HEK293T (cell line): ENCODE results near the gene NFAM1.

Source experiments
- CTCF ChIA-PET: fragments of 350-600 bp; formaldehyde crosslinking; extraction: SDS; loops from one replicate; lab custom pipeline; 2021; ENCODE audit warnings: antibody characterized with exemption, inconsistent platforms; lab: Yijun Ruan, JAX
- POLR2A ChIA-PET: fragments of 350-600 bp; formaldehyde crosslinking; extraction: SDS; loops from one replicate; lab custom pipeline; 2020; ENCODE audit warnings: antibody characterized with exemption, inconsistent platforms; lab: Yijun Ruan, JAX
- DNase-seq: peaks from one replicate; pipeline ENCODE4 v3.0.0; 2012; ENCODE audit warnings: mixed read lengths; ENCODE audit errors: extremely low spot score
- ARNT ChIP-seq: fragments of 450-650 bp; IDR thresholded peaks from 2 replicates; pipeline ENCODE4 v1.6.1; 2017; ENCODE audit warnings: mild to moderate bottlenecking
- BHLHE40 ChIP-seq: fragments of 450-650 bp; IDR thresholded peaks from 2 replicates; pipeline ENCODE4 v1.6.1; 2016; ENCODE audit warnings: mild to moderate bottlenecking, moderate library complexity, borderline replicate concordance
- CTBP1 ChIP-seq: fragments of 450-650 bp; IDR thresholded peaks from 2 replicates; pipeline ENCODE4 v1.6.1; 2016; ENCODE audit warnings: borderline replicate concordance
- ELF4 ChIP-seq: fragments of 450-650 bp; IDR thresholded peaks from 2 replicates; pipeline ENCODE4 v1.6.1; 2017; ENCODE audit warnings: antibody characterized with exemption
- FOXA1 ChIP-seq: fragments of 450-650 bp; IDR thresholded peaks from 2 replicates; pipeline ENCODE4 v1.6.1; 2016; ENCODE audit warnings: mild to moderate bottlenecking
- FOXK2 ChIP-seq: fragments of 450-650 bp; IDR thresholded peaks from 2 replicates; pipeline ENCODE4 v1.6.1; 2016; ENCODE audit warnings: mild to moderate bottlenecking
- FOXM1 ChIP-seq: fragments of 450-650 bp; IDR thresholded peaks from 2 replicates; pipeline ENCODE4 v1.6.1; 2017; ENCODE audit warnings: mild to moderate bottlenecking, borderline replicate concordance
- HDGF ChIP-seq: fragments of 450-650 bp; IDR thresholded peaks from 2 replicates; pipeline ENCODE4 v1.6.1; 2017; ENCODE audit warnings: antibody characterized with exemption, borderline replicate concordance
- L3MBTL2 ChIP-seq: fragments of 450-650 bp; conservative IDR thresholded peaks from 2 replicates; pipeline ENCODE4 v1.6.1; 2016; ENCODE audit warnings: mild to moderate bottlenecking
- LEF1 ChIP-seq: fragments of 450-650 bp; IDR thresholded peaks from 2 replicates; pipeline ENCODE4 v1.6.1; 2017; ENCODE audit warnings: mild to moderate bottlenecking, borderline replicate concordance
- NFRKB ChIP-seq: fragments of 450-650 bp; IDR thresholded peaks from 2 replicates; pipeline ENCODE4 v1.6.1; 2016; ENCODE audit warnings: mild to moderate bottlenecking, moderate library complexity
- PKNOX1 ChIP-seq: fragments of 450-650 bp; IDR thresholded peaks from 2 replicates; pipeline ENCODE4 v1.6.1; 2016
- SP1 ChIP-seq: fragments of 450-650 bp; IDR thresholded peaks from 2 replicates; pipeline ENCODE4 v1.6.1; 2017
- SUZ12 ChIP-seq: fragments of 450-650 bp; IDR thresholded peaks from 2 replicates; pipeline ENCODE4 v1.6.1; 2016; ENCODE audit warnings: mild to moderate bottlenecking
- TARDBP ChIP-seq: fragments of 450-650 bp; IDR thresholded peaks from 2 replicates; pipeline ENCODE4 v1.6.1; 2016
- ZNF384 ChIP-seq: fragments of 450-650 bp; IDR thresholded peaks from 2 replicates; pipeline ENCODE4 v1.6.1; 2016

NFAM1 gene

GRCh38 chr22:42432020-42432596, at the start of gene NFAM1:
TSS of gene NFAM1 (minus strand) at chr22:42432403. CDS start at chr22:42432357, 46 bp downstream.
- TF ChIP-seq L3MBTL2 = no peak
- no peak for TF ChIP-seq ZNF384
- ChIA-PET POLR2A (interaction anchor here (1.4 kb wide), 1 partner anchor 63 kb away, joined by 4 read pairs; no protein-coding TSS in a partner anchor), CTCF (no interaction called here)
- no peak for DNase-seq

GRCh38 chr22:42475122-42475521, 42.9 kb upstream of the NFAM1 start:
- ChIA-PET POLR2A (no interaction called here), CTCF (interaction anchor here (0.6 to 1.5 kb wide), 2 partner anchors 13 to 17 kb away, joined by 3 to 6 read pairs; no protein-coding TSS in a partner anchor)
- TF ChIP-seq CTBP1 = no peak
- TF ChIP-seq ARNT = no peak
- no peak for TF ChIP-seq SP1
- no peak for TF ChIP-seq SUZ12
- no peak for TF ChIP-seq FOXM1
- TF ChIP-seq PKNOX1 = no peak
- TF ChIP-seq FOXK2 = no peak
- no peak for TF ChIP-seq L3MBTL2
- no peak for TF ChIP-seq LEF1
- no peak for TF ChIP-seq NFRKB
- TF ChIP-seq ZNF384 = no peak
- no peak for TF ChIP-seq BHLHE40
- TF ChIP-seq HDGF = no peak
- TF ChIP-seq TARDBP = no peak
- no peak for TF ChIP-seq FOXA1
- no peak for TF ChIP-seq ELF4
- no peak for DNase-seq

GRCh38 chr22:42473484-42474193, 41.4 kb upstream of the NFAM1 start:
- TF ChIP-seq LEF1 (no peak), L3MBTL2 (no peak), ZNF384 (no peak), SUZ12 (no peak), NFRKB (no peak), SP1 (no peak)
- POLR2A ChIA-PET = interaction anchor here (1.5 kb wide), 1 partner anchor 30 kb away, joined by 5 read pairs; no protein-coding TSS in a partner anchor

GRCh38 chr22:42472671-42473070, 40.5 kb upstream of the NFAM1 start:
- ChIA-PET POLR2A (interaction anchor here (0.7 to 1.5 kb wide), 2 partner anchors 11 to 29 kb away, joined by 3 to 5 read pairs; no protein-coding TSS in a partner anchor), CTCF (interaction anchor here (0.6 to 1.6 kb wide), 4 partner anchors 13 to 1658 kb away, joined by 3 to 12 read pairs (median 4); no protein-coding TSS in a partner anchor)
- TF ChIP-seq ELF4 = no peak
- TF ChIP-seq TARDBP = no peak
- TF ChIP-seq ZNF384 = no peak
- TF ChIP-seq BHLHE40 = no peak
- TF ChIP-seq L3MBTL2 = no peak
- no peak for TF ChIP-seq FOXK2
- TF ChIP-seq NFRKB = no peak
- TF ChIP-seq SP1 = no peak
- TF ChIP-seq ARNT = no peak
- TF ChIP-seq SUZ12 = no peak
- TF ChIP-seq FOXM1 = no peak
- TF ChIP-seq HDGF = no peak
- no peak for TF ChIP-seq CTBP1
- no peak for TF ChIP-seq PKNOX1
- no peak for TF ChIP-seq LEF1
- no peak for TF ChIP-seq FOXA1
- no peak for DNase-seq

More at GRCh38 chr22:42473484-42474193, 41.4 kb upstream of the NFAM1 start:
- CTCF ChIA-PET = interaction anchor here (0.5 to 1.6 kb wide), 13 partner anchors 9 to 498 kb away, joined by 3 to 12 read pairs (median 5); partner anchors contain the start of gene NDUFA6
- peak; percentile 61 for DNase-seq

- TF ChIP-seq BHLHE40 (no peak), ARNT (no peak), HDGF (no peak), PKNOX1 (no peak), FOXK2 (no peak), SP1 (no peak), NFRKB (no peak), FOXA1 (no peak), ELF4 (no peak), ZNF384 (no peak), TARDBP (no peak), L3MBTL2 (no peak), SUZ12 (no peak), FOXM1 (no peak)
- no peak for DNase-seq
- ChIA-PET POLR2A (no interaction called here), CTCF (no interaction called here)
Measured at GRCh38 chr22:42471441-42471840, 39.2 kb upstream of the NFAM1 start.
